Kidney epithelial cell (primary cell): ENCODE measurements around the gene MCUR1. TPM values are rescaled to one million over a fixed set of nuclear protein-coding genes. Genes with fewer than 3 reads are reported as not detected.
A peak's percentile ranks its signal among the peaks of the same experiment; 100 is the strongest.

Experiments
- DNase-seq: peaks from one replicate; pipeline ENCODE4 v3.0.0-alpha.2; 2010; ENCODE audit warnings: low read depth
- H3K27me3 ChIP-seq: 2 replicates; pipeline ENCODE4 v1.6.0; 2011; ENCODE audit warnings: low read length; ENCODE audit not compliant: control insufficient read depth, insufficient read depth
- H3K36me3 ChIP-seq: 2 replicates; pipeline ENCODE4 v1.5.1; 2011; ENCODE audit warnings: low read length; ENCODE audit not compliant: control insufficient read depth, insufficient read depth
- H3K4me3 ChIP-seq: 2 replicates; pipeline ENCODE4 v1.5.1; 2011; ENCODE audit warnings: low read depth, mild to moderate bottlenecking, control low read depth, low read length
- total RNA-seq: library from RNA; depleted of rRNA; stranded (reverse); fragments of >200 nt; gene quantifications from 2 replicates; pipeline ENCODE4 v1.2.3, GENCODE V29; 2015
- TF ChIP-seq, protein P1 (sequence below): IDR thresholded peaks from 2 replicates; pipeline ENCODE4 v1.5.1; 2011; ENCODE audit warnings: mild to moderate bottlenecking, moderate library complexity, low read length, control low read depth, inconsistent platforms; ENCODE audit not compliant: insufficient read depth, poor library complexity, severe bottlenecking

The MCUR1 gene
- total RNA-seq, 1 donor from 2014 or later: 15.0 TPM

GRCh38 chr6:13818341-13818740 lies 4.0 kb upstream of the MCUR1 start:
- Histone ChIP-seq H3K4me3 (no peak overlapping the region), H3K27me3 (no peaks in the 10 kb centered on the region), H3K36me3 (no peaks in the 10 kb centered on the region)
- TF ChIP-seq, protein P1, sequence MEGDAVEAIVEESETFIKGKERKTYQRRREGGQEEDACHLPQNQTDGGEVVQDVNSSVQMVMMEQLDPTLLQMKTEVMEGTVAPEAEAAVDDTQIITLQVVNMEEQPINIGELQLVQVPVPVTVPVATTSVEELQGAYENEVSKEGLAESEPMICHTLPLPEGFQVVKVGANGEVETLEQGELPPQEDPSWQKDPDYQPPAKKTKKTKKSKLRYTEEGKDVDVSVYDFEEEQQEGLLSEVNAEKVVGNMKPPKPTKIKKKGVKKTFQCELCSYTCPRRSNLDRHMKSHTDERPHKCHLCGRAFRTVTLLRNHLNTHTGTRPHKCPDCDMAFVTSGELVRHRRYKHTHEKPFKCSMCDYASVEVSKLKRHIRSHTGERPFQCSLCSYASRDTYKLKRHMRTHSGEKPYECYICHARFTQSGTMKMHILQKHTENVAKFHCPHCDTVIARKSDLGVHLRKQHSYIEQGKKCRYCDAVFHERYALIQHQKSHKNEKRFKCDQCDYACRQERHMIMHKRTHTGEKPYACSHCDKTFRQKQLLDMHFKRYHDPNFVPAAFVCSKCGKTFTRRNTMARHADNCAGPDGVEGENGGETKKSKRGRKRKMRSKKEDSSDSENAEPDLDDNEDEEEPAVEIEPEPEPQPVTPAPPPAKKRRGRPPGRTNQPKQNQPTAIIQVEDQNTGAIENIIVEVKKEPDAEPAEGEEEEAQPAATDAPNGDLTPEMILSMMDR: no peak
- DNase-seq: no peak

- no peaks in the 10 kb centered on the region for H3K27me3 ChIP-seq
- TF ChIP-seq, protein P1: no peak
- H3K36me3 ChIP-seq: no peaks in the 10 kb centered on the region
- DNase-seq: no peak
- H3K4me3 ChIP-seq: peak overlapping the region; percentile 81
Measured at GRCh38 chr6:13814938-13815575, 700 bp upstream of the MCUR1 start.

DNA sequence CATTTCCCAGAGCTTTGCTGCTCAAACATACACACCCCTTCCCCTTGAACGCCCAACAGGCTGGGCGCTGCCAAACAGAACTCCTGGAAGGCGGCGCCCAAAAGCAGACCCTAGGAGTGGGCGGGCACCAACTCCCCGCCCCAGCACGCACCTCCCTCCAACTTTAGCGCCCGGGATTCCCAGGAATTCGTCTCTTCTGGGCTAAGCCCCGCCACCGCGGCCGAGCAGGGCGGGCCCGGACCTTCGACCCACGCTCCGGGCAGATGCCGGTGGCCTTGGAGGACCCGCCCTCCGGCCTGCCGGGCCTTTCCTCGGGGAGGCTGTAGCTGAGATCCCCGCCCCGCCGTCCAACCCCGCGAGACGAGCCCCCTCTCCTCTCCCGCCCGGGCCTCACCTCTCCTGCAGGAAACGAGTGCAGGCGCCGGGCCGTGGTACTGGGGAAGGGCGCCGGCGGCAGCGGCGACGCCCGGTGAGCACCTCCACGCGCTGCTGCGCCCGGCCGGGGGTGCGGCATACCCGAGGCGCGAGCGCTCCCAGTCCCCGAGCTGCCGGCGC lies 659 bp downstream of the MCUR1 start:
- Histone ChIP-seq H3K36me3 (no peaks in the 10 kb centered on the region), H3K27me3 (no peaks in the 10 kb centered on the region), H3K4me3 (peak overlapping the region; percentile 81)
- TF ChIP-seq, protein P1: no peak
- no peak for DNase-seq

GRCh38 chr6:13813026-13813425 lies 1.3 kb downstream of the MCUR1 start:
- no peak for DNase-seq
- peak overlapping the region; percentile 81 for H3K4me3 ChIP-seq
- no peaks in the 10 kb centered on the region for H3K27me3 ChIP-seq
- TF ChIP-seq, protein P1: no peak
- H3K36me3 ChIP-seq: no peaks in the 10 kb centered on the region

GRCh38 chr6:13812359-13812642 lies 2.1 kb downstream of the MCUR1 start:
- no peak for DNase-seq
- TF ChIP-seq, protein P1: no peak
- no peak overlapping the region for H3K4me3 ChIP-seq
- H3K27me3 ChIP-seq: no peaks in the 10 kb centered on the region
- no peaks in the 10 kb centered on the region for H3K36me3 ChIP-seq

DNA sequence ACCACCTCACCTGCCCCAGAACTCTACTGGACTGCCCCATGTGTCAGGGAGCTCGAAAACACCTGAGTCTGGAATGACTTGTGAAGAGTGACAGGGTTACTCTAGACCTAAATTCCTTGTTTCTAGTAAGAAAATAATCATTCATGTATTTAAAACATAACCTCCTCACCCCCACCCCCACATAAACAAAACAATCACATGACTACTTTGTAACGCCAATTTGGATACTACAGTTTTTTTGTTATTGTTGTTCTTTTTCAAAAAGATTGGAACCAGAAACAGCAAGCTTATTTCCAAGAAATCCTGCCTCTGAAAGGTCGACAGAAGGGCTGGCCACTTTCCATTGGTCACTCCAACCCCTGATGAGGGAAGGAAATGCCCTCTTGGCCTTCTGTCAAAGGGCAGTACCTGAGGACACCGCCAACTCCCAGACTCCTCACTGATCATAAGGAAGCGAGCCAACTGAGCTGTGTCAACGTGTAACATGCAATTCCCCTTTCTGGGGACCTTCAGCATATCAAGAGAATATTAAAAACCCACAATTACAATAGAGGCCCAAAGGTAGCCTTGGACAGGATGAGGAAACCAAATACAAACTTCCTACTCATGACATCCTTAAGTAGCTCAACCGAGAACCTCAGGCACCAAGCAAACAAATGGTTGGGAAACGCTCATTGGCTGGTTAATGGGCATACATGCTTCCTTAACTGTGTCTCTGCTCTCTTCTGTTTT lies 2.6 kb downstream of the MCUR1 start:
- H3K36me3 ChIP-seq: no peaks in the 10 kb centered on the region
- no peaks in the 10 kb centered on the region for H3K27me3 ChIP-seq
- TF ChIP-seq, protein P1: no peak
- no peak for DNase-seq
- H3K4me3 ChIP-seq: no peak overlapping the region
